Activated T-cell treated with anti-CD3 and anti-CD28 coated beads, Interleukin-2, amount 50 U/mL, for 24 hours (primary cell): ENCODE data around the gene TRAPPC4.
A peak's percentile ranks its signal among the peaks of the same experiment; 100 is the strongest.
"Not testable (repeated sequence)": the region's sequence is repeated elsewhere in the genome, so short reads cannot be mapped to it uniquely, and the experiment has no call there.

ENCODE experiments used
- DNase-seq: peaks from one replicate; pipeline ENCODE4 v3.0.0-alpha.2; 2020
- H3K27ac Mint-ChIP-seq: 2 replicates; pipeline ENCODE4 v1.8.0; 2020; ENCODE audit warnings: mild to moderate bottlenecking, mixed read lengths
- H3K27me3 Mint-ChIP-seq: 2 replicates; pipeline ENCODE4 v1.8.0; 2020; ENCODE audit warnings: mixed read lengths
- H3K36me3 Mint-ChIP-seq: 2 replicates; pipeline ENCODE4 v1.8.0; 2020; ENCODE audit warnings: low read depth, mixed read lengths
- H3K4me1 Mint-ChIP-seq: 2 replicates; pipeline ENCODE4 v1.8.0; 2020; ENCODE audit warnings: low read depth, mixed read lengths
- H3K4me3 Mint-ChIP-seq: 2 replicates; pipeline ENCODE4 v1.8.0; 2020; ENCODE audit warnings: mild to moderate bottlenecking, moderate library complexity, mixed read lengths
- H3K9me3 Mint-ChIP-seq: 2 replicates; pipeline ENCODE4 v1.8.0; 2020; ENCODE audit warnings: mixed read lengths

TRAPPC4 gene

DNA sequence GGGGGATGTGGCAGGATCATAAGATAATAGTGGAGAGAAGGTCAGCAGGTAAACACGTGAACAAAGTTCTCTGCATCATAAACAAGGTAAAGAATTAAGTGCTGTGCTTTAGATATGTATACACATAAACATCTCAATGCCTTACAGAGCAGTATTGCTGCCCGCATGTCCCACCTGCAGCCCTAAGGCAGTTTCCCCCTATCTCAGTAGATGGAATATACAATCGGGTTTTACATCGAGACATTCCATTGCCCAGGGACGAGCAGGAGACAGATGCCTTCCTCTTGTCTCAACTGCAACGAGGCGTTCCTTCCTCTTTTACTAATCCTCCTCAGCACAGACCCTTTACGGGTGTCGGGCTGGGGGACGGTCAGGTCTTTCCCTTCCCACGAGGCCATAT, 20.9 kb downstream of the TRAPPC4 start:
- H3K4me1 Mint-ChIP-seq, H3K27ac Mint-ChIP-seq, DNase-seq, H3K4me3 Mint-ChIP-seq, H3K9me3 Mint-ChIP-seq, H3K36me3 Mint-ChIP-seq, H3K27me3 Mint-ChIP-seq: not testable (repeated sequence)

DNA sequence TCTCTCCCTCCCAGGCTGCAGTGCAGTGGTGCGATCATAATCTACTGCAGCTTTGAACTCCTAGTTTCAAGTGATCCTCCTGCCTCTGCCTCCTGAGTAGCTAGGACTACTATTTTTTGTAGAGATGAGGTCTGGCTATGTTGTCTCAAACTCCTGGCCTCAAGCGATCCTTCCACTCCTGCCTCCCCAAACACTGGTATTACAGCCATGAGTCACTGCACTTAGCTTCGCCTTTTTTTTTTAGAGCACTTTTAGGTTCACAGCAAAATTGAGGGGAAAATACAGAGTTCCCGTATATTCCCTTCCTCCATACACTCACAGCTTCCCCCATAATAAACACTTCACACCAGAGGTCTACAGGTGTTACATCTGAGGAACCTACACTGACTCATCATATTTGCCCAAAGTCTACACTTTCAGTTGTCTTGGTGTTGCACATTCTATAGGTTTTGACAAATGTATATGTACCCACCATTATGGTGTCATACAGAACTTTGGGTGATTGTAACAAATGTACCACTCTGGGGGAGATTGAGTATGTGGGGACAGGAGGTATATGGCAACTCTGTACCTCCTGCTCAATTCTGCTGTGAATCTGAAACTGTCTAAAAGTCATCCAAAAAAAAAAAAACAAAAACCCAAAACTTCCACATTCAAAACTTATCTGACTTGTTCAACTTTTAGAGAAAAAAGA, 23.4 kb downstream of the TRAPPC4 start:
- H3K36me3 Mint-ChIP-seq, result peaks cover 30% of the 10 kb centered on the region
- H3K9me3 Mint-ChIP-seq, result no peaks in the 10 kb centered on the region
- DNase-seq, result no peak
- H3K4me3 Mint-ChIP-seq, result no peak overlapping the region
- peaks cover 9% of the 10 kb centered on the region for H3K4me1 Mint-ChIP-seq
- no peaks in the 10 kb centered on the region for H3K27me3 Mint-ChIP-seq
- peak overlapping the region; percentile 72 for H3K27ac Mint-ChIP-seq

DNA sequence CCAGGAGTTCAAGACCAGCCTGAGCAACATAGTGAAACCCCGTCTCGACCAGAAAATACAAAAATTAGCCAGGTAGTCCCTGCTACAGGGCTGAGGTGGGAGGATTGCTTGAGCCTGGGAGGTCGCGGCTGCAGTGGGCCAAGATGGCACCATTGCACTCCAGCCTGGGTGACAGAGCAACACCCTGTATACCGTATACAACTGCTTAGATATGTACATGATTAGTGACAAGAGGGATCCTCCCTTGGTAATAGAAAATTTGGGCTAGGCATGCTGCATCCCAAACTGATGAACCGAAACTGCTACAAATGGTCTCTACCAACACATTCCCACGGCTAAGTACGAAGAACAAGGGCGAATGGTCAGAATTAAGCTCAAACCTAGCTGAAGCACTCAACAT, 24.4 kb downstream of the TRAPPC4 start:
- no peak overlapping the region for H3K27ac Mint-ChIP-seq
- no peaks in the 10 kb centered on the region for H3K9me3 Mint-ChIP-seq
- H3K27me3 Mint-ChIP-seq, result no peaks in the 10 kb centered on the region
- peaks cover 14% of the 10 kb centered on the region for H3K4me1 Mint-ChIP-seq
- no peak overlapping the region for H3K4me3 Mint-ChIP-seq
- peaks cover 40% of the 10 kb centered on the region for H3K36me3 Mint-ChIP-seq
- no peak for DNase-seq

DNA sequence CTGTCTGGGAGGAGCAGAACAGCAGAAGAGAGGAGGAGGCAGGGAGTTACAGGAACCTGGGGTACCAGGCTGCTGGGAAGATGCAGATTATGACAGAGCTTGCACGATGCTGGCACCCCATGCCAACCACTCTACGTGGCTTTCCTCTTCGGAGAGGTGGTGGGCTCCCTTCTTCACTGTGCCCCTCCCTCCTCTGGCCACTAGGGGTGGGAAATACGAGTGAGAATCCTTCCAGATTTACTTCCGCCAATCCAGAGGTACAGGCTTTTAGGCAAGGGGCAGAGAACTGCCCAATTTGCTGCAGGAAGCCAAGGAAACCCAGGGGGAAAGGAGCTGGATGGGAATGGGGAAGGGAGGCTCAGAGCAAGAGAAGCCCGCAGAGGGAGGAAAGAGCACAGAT, 26.1 kb downstream of the TRAPPC4 start:
- DNase-seq, result no peak
- Mint-ChIP-seq H3K9me3 (no peaks in the 10 kb centered on the region), H3K4me1 (peaks cover 16% of the 10 kb centered on the region), H3K36me3 (peaks cover 57% of the 10 kb centered on the region), H3K27me3 (no peaks in the 10 kb centered on the region), H3K4me3 (no peak overlapping the region), H3K27ac (peak overlapping the region; percentile 22)

DNA sequence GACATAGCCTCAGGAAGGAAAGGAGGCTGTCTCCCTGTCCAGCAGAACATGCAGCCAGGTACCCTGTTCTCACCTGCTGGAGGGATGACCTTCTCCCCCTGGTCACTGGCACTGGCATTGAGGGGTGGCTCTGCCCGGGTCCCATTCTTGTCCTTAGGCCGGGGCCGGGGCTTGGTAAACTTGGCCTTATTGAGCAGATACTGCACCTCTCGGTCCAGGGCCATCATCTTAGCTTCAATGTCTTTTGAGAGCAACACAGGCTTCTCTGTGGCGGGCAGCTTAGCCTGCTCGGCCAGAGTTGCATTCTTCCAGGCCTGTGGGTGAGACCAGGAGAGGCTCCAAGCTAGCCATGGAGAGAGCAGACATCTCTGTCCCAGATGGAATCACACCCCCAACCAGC, 27.9 kb downstream of the TRAPPC4 start:
- Mint-ChIP-seq H3K4me3 (no peak overlapping the region), H3K9me3 (no peaks in the 10 kb centered on the region), H3K4me1 (peaks cover 23% of the 10 kb centered on the region), H3K27me3 (no peaks in the 10 kb centered on the region), H3K27ac (no peak overlapping the region), H3K36me3 (peaks cover 75% of the 10 kb centered on the region)
- no peak for DNase-seq

DNA sequence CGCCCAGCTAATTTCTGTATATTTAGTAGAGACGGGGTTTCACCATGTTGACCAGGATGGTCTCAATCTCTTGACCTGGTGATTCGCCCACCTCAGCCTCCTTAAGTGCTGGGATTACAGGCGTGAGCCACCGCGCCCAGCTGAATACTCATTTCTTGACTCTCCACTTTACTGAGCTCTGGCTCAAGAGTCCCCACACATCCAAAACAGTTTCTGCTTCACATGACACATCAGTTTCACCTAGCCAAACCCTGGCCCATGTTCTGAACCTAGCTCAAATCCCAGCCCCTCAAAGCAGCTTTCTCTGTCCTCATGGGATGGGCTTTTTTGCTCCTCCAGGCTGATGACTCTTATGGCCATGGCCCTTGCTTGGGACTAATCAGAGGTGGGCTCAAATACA, 28.6 kb downstream of the TRAPPC4 start:
- H3K27me3 Mint-ChIP-seq, result no peaks in the 10 kb centered on the region
- DNase-seq, result no peak
- peaks cover 82% of the 10 kb centered on the region for H3K36me3 Mint-ChIP-seq
- H3K27ac Mint-ChIP-seq, result peak overlapping the region; percentile 64
- peaks cover 23% of the 10 kb centered on the region for H3K4me1 Mint-ChIP-seq
- H3K9me3 Mint-ChIP-seq, result no peaks in the 10 kb centered on the region
- no peak overlapping the region for H3K4me3 Mint-ChIP-seq

DNA sequence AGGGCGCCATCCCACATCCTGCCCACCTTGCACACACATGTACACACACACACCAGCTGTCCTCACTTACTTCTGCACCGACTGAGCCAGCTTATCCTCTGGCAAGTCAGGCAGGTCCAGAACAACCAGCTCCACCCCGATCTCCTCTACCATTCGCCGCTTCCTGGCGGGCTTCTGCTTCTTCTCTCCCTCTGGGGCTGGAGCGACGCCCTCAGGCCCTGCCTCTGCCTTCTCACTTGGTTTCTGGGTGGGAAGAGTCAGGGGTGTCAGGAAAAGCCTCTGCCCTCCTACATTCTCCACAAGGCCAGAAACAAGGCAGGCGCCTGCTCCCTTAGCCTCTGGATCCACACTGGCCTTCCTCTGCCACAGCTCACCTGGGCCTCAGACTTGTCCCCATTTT, 30.1 kb downstream of the TRAPPC4 start:
- Mint-ChIP-seq H3K36me3 (peaks cover 97% of the 10 kb centered on the region), H3K27ac (peak overlapping the region; percentile 66), H3K4me1 (peaks cover 31% of the 10 kb centered on the region), H3K27me3 (no peaks in the 10 kb centered on the region), H3K4me3 (no peak overlapping the region), H3K9me3 (no peaks in the 10 kb centered on the region)
- DNase-seq, result no peak

DNA sequence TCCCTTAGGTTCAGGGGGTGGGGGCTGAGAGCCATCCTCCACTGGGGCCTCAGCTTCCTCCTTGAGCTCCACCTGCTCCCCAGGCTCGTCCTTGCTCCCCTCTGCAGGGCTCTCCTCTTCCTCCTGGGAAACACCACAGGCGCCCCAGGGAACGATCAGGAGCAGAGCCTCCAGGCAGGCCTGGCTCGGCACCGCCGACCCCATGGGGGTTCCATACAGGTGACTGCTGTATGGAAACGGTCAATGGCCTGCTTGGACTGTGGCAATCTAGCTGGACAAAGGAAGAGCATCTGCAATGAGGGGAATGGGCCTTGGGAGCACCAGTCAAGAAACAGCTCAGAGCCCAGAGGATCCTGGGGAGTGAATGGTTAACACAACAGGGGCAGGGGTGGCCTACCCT, 30.5 kb downstream of the TRAPPC4 start:
- peaks cover 35% of the 10 kb centered on the region for H3K4me1 Mint-ChIP-seq
- H3K9me3 Mint-ChIP-seq, result no peaks in the 10 kb centered on the region
- DNase-seq, result no peak
- no peaks in the 10 kb centered on the region for H3K27me3 Mint-ChIP-seq
- H3K27ac Mint-ChIP-seq, result no peak overlapping the region
- no peak overlapping the region for H3K4me3 Mint-ChIP-seq
- H3K36me3 Mint-ChIP-seq, result peaks cover 99% of the 10 kb centered on the region

DNA sequence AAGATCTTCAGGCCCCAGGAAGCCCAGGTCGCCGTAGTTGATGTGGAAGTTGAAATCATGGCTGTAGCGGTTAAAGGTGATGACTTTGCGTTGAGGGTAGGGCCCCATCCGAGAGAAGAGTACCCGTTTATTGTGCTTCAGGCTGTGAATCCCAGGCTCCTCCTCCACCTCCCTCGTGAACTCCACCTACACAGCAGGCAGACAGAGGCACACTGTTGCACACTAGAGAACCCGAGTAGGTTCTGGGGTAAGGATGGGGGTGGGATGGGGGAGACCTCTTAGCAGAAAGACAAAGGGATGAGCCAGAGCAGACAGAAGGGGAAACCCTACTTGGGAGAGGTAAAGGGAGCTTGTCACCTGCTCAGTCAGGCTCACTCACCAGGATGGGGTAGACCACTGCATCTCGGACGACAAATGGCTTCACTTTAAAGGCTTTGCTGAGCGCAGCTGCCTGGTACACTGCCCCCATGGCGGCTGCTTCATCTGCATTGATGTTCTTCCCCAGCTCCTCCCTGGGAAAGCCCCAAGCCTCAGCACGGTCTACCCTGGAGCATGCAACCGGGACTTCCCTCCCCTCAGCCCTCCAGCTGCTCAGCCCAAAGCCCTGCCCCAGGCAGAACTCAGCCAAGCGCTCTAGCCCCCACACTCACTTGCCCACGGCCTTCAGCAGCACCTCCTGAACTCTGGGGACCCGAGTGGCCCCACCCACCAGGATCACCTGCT, 33.0 kb downstream of the TRAPPC4 start:
- no peaks in the 10 kb centered on the region for H3K9me3 Mint-ChIP-seq
- H3K4me1 Mint-ChIP-seq, result peaks cover 55% of the 10 kb centered on the region
- peak overlapping the region; percentile 20 for H3K4me3 Mint-ChIP-seq
- no peaks in the 10 kb centered on the region for H3K27me3 Mint-ChIP-seq
- peaks cover 100% of the 10 kb centered on the region for H3K36me3 Mint-ChIP-seq
- DNase-seq, result no peak
- H3K27ac Mint-ChIP-seq, result peak overlapping the region; percentile 63

DNA sequence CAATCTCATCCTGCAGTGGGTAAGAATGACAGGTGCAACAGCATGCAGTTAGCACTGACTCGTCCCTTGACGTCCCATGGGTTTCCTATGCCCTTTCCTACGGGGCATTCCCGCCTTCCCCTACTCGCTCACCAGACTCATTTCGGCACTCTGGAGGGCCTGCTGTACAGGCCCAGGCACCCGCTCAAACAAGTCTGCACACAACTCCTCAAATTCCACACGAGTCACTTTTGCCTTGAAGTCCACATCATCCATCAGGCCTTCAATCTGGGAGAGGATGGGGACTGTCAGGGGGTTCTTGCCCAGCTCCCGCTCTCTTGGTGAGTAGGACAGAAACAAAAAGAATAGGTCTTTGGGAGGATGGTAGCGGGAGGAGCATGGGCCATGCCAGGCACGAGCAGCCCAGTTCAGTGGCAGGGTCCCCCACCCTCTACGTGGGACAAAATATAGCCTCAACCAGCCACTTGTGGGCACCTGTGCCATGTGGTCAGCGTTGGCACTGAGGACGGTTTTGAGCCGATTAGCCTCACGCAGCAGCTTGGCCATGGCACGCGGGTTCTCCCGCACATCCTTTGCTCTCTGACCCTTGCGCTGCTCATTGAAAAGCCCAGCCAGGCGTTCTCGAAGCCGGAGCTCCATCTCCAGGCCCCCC, 33.7 kb downstream of the TRAPPC4 start:
- Mint-ChIP-seq H3K27ac (peak overlapping the region; percentile 63), H3K36me3 (peaks cover 95% of the 10 kb centered on the region)

DNA sequence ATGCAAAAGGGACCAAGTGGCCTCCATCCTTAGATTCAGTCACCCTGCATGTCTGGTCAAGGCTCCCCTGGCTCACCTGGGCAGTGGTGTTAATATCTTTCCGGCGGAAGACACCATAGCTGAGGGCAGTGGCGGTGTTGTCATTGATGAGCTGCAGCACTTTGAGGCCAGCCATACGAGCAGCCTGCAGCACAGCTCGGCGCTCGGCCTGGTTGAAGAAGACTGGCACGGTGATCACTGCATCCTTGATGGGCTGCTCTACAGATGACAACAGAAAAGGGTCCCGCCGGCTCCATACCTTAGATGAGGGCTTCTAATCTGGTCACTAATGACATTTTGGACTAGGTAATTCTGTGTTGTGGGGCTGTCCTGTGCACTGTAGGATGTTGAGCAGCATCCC, 35.9 kb downstream of the TRAPPC4 start:
- H3K4me1 Mint-ChIP-seq, result peaks cover 60% of the 10 kb centered on the region
- no peak for DNase-seq
- H3K36me3 Mint-ChIP-seq, result peaks cover 83% of the 10 kb centered on the region
- H3K27me3 Mint-ChIP-seq, result no peaks in the 10 kb centered on the region
- H3K4me3 Mint-ChIP-seq, result peak overlapping the region; percentile 96
- H3K9me3 Mint-ChIP-seq, result no peaks in the 10 kb centered on the region
- H3K27ac Mint-ChIP-seq, result peak overlapping the region; percentile 89

More for the DNA sequence above, 33.7 kb downstream of the TRAPPC4 start:
- no peak for DNase-seq
- Mint-ChIP-seq H3K4me1 (peaks cover 53% of the 10 kb centered on the region), H3K9me3 (no peaks in the 10 kb centered on the region), H3K27me3 (no peaks in the 10 kb centered on the region), H3K4me3 (peak overlapping the region; percentile 20)

DNA sequence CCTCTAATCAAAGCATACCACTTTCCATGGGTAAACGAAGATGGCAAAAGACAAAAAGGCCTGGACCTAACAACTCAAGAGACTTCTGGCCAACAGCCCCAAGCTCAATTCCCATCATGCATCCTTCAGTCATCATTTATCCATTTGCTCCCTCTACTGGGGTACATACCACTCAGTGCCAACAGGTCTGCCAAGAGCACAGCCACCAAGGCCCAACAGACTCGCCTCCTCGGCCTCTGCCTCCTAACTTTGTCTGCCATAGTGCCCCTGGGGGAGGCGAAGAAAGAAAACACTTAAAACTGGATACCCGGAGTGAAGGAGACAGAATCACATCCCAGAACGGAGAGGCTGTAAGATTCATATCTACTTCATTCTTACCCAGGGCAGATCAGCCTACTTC, 37.3 kb downstream of the TRAPPC4 start:
- Mint-ChIP-seq H3K27me3 (no peaks in the 10 kb centered on the region), H3K27ac (peak overlapping the region; percentile 89), H3K9me3 (no peaks in the 10 kb centered on the region), H3K4me1 (peaks cover 59% of the 10 kb centered on the region), H3K4me3 (peak overlapping the region; percentile 96), H3K36me3 (peaks cover 73% of the 10 kb centered on the region)
- peak; percentile 46 for DNase-seq

DNA sequence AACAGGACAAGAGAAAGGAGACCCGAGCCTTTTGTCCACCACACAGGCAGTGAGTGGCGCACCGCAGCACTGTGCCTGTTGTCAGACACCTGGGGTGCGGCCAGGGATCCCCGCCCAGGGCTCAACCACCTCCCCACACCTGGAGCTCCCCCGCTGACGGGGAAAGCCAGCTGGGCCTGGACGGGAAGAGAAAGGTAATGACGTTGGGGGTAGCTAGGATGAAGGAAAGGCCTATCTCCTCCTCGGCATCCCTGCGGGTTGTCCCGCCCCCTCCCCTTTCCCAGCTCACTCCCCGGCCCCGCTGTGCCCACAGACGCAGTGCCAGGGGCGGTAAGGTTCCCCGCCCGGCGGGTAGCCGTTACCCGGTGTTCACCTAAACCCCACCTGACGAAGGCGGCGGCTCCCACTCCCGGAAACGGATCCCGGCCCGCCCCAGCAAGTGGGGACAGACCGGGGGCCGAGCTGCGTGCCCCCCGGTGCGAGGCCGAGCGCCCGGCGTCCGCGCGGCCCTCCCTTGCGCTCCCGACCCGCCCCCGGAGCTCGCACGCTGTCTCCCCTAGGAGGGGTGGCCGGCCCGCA, 37.9 kb downstream of the TRAPPC4 start:
- Mint-ChIP-seq H3K36me3 (peaks cover 70% of the 10 kb centered on the region), H3K27ac (peak overlapping the region; percentile 98), H3K4me1 (peaks cover 53% of the 10 kb centered on the region), H3K27me3 (no peaks in the 10 kb centered on the region), H3K9me3 (no peaks in the 10 kb centered on the region), H3K4me3 (peak overlapping the region; percentile 96)
- DNase-seq, result no peak

DNA sequence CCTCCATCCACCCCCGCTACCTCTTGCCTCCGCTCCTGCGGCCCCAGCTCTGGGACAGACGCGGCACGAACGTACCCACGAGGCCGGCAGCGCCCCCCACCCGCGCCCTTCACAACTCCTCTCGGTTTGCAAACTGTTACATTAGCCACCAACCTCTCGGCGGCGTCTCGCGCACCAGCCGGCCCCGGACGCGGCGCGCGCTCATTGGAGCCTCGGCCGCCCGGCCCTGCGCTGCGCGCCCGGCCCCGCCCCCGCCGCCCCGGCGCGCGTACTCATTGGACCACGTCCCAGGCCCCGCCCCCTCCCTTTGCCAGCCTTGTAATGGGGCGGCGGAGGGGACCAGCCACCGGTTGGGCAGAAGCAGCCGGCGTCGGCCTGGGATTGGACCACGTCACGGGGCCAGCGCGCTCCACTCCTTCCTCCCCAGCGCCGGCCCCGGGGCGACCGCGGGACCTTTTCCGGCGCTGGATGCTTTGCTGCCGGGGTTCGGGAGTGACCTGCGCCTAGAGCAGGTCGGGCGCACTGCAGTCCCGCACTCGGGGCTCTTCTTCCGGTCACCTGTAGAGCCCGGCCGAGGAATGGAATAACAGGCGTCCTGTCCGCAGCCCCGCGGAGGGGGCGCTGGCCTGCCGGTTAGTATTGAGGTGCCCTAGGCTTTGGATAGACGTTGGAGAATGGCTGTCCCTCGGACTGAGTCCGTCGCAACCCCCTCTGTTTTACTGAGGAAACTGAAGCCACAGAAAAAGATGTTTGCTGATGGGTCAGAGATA, 38.6 kb downstream of the TRAPPC4 start, which contains the start of gene HYOU1:
TSS of gene HYOU1 (minus strand) at position 206 of the 770 bp plus-strand sequence. CDS start 1,045 bp downstream, outside the sequence.
- Mint-ChIP-seq H3K36me3 (peaks cover 66% of the 10 kb centered on the region), H3K27ac (peak within 1 kb of the TSS; percentile 98), H3K4me1 (peaks cover 47% of the 10 kb centered on the region), H3K4me3 (peak within 1 kb of the TSS; percentile 96), H3K27me3 (no peaks in the 10 kb centered on the region), H3K9me3 (no peaks in the 10 kb centered on the region)
- peak; percentile 98 for DNase-seq
